OCI-LY7 (cell line): ENCODE results near the gene GABRR2. TPM values are rescaled to one million over a fixed set of nuclear protein-coding genes. Genes with fewer than 3 reads are reported as not detected.

Source experiments
- BruUV-seq: library from RNA; stranded (reverse); fragments of 400-500 nt; replicated peaks from 2 replicates; lab custom pipeline; 2021; lab: Mats Ljungman, UMichigan
- CTCF ChIA-PET: fragments of 300-600 bp; sonication (Branson Sonifier 250); formaldehyde crosslinking; loops from one replicate; lab custom pipeline; 2022; ENCODE audit warnings: antibody characterized with exemption; ENCODE audit not compliant: unreplicated experiment; lab: Charles Lee
- POLR2A ChIA-PET: fragments of 300-600 bp; sonication (Branson Sonifier 250); formaldehyde crosslinking; loops from one replicate; lab custom pipeline; 2022; ENCODE audit warnings: antibody characterized with exemption; lab: Charles Lee
- DNase-seq: peaks from one replicate; pipeline ENCODE4 v3.0.0-alpha.2; 2015; ENCODE audit warnings: low spot score
- H2AFZ ChIP-seq: fragments of 200-600 bp; sonication (generic), shearing (Covaris generic); 2 replicates; pipeline ENCODE4 v1.6.1; 2014; ENCODE audit warnings: mild to moderate bottlenecking, antibody characterized with exemption, low read length, moderate library complexity
- H3K27ac ChIP-seq: fragments of 200-600 bp; sonication (generic); 2 replicates; pipeline ENCODE4 v1.5.1; 2014; ENCODE audit warnings: mixed run types, low read depth, mild to moderate bottlenecking, moderate library complexity, low read length, inconsistent platforms; ENCODE audit not compliant: poor library complexity, severe bottlenecking
- H3K36me3 ChIP-seq: fragments of 200-600 bp; sonication (generic); 2 replicates; pipeline ENCODE4 v1.6.1; 2014; ENCODE audit warnings: mild to moderate bottlenecking, antibody characterized with exemption, low read length, moderate library complexity, mixed read lengths; ENCODE audit not compliant: insufficient read depth
- H3K4me1 ChIP-seq: fragments of 200-600 bp; sonication (generic); 2 replicates; pipeline ENCODE4 v1.5.1; 2014; ENCODE audit warnings: mild to moderate bottlenecking, low read length; ENCODE audit not compliant: insufficient read depth, poor library complexity, severe bottlenecking
- H3K4me2 ChIP-seq: fragments of 200-600 bp; sonication (generic); 2 replicates; pipeline ENCODE4 v1.6.1; 2014; ENCODE audit warnings: mild to moderate bottlenecking, low read length
- H3K4me3 ChIP-seq: fragments of 200-600 bp; sonication (generic); 2 replicates; pipeline ENCODE4 v1.5.1; 2014; ENCODE audit warnings: mild to moderate bottlenecking, low read depth, low read length; ENCODE audit not compliant: poor library complexity, severe bottlenecking
- H3K79me2 ChIP-seq: fragments of 200-600 bp; sonication (generic); 2 replicates; pipeline ENCODE4 v1.6.1; 2016; ENCODE audit warnings: low read depth, mild to moderate bottlenecking, low read length, moderate library complexity, mixed read lengths; ENCODE audit not compliant: insufficient read depth
- H3K9me2 ChIP-seq: fragments of 200-600 bp; sonication (generic); 2 replicates; pipeline ENCODE4 v1.6.1; 2016; ENCODE audit warnings: mild to moderate bottlenecking, low read length, mixed read lengths; ENCODE audit not compliant: insufficient read depth
- H3K9me3 ChIP-seq: fragments of 200-600 bp; sonication (generic); 2 replicates; pipeline ENCODE4 v1.6.1; 2014; ENCODE audit warnings: mild to moderate bottlenecking, mixed run types, low read length, mixed read lengths
- H4K20me1 ChIP-seq: fragments of 200-600 bp; sonication (generic); 2 replicates; pipeline ENCODE4 v1.6.1; 2014; ENCODE audit warnings: mild to moderate bottlenecking, antibody characterized with exemption, low read length, moderate library complexity, mixed read lengths; ENCODE audit not compliant: insufficient read depth
- CTCF ChIP-seq: fragments of 200-600 bp; sonication (generic); conservative IDR thresholded peaks from 2 replicates; pipeline ENCODE4 v1.5.1; 2014; ENCODE audit warnings: mild to moderate bottlenecking, antibody characterized with exemption, low read length, moderate library complexity, mixed read lengths
- EZH2phosphoT487 ChIP-seq: fragments of 200-600 bp; sonication (generic); IDR thresholded peaks from 2 replicates; pipeline ENCODE4 v1.6.1; 2018; ENCODE audit warnings: low read depth, borderline replicate concordance, mild to moderate bottlenecking, mixed run types, antibody characterized with exemption, low read length, moderate library complexity, mixed read lengths
- intact Hi-C: fragments of 100-400 bp; cut with micrococcal nuclease; formaldehyde crosslinking; loops from one replicate; pipeline ENCODE4 v1.10.0; 2022; ENCODE audit not compliant: unreplicated experiment
- total RNA-seq, 2 experiments: library from RNA; depleted of rRNA in 1 of 2; stranded (reverse); fragments of >200 nt in 1 of 2; shearing (Covaris generic) in 1 of 2; gene quantifications; 2 replicates each; pipeline ENCODE4 v1.2.3, GENCODE V29; 2014 to 2022

GABRR2 gene
- total RNA-seq, 2 experiments from 2014 or later, result 5.2 to 7.0 TPM

- ChIA-PET CTCF (no interaction called here), POLR2A (no interaction called here)
- H4K20me1 ChIP-seq, result no peaks in the 10 kb centered on the region
- H3K27ac ChIP-seq, result no peak overlapping the region
- H3K9me3 ChIP-seq, result no peaks in the 10 kb centered on the region
- TF ChIP-seq CTCF, result no peak
- no peaks in the 10 kb centered on the region for H3K4me1 ChIP-seq
- H3K4me3 ChIP-seq, result no peak overlapping the region
- intact Hi-C loops, result loop anchor here (5.0 kb wide), 1 partner anchor 82 kb away; no protein-coding TSS in a partner anchor
- no peak overlapping the region for H2AFZ ChIP-seq
- H3K4me2 ChIP-seq, result no peak overlapping the region
- H3K36me3 ChIP-seq, result no peaks in the 10 kb centered on the region
- no peak for DNase-seq
- no peaks in the 10 kb centered on the region for H3K79me2 ChIP-seq
- BruUV-seq, result no TSS peak
- H3K9me2 ChIP-seq, result no peaks in the 10 kb centered on the region
Measured at GRCh38 chr6:89284963-89285735, 29.9 kb downstream of the GABRR2 start.

- BruUV-seq, result no TSS peak
- CTCF ChIA-PET, result no interaction called here
- Histone ChIP-seq H4K20me1 (no peaks in the 10 kb centered on the region), H3K79me2 (no peaks in the 10 kb centered on the region), H2AFZ (no peak overlapping the region), H3K4me1 (no peaks in the 10 kb centered on the region), H3K4me2 (no peak overlapping the region), H3K36me3 (no peaks in the 10 kb centered on the region), H3K4me3 (no peak overlapping the region), H3K9me3 (no peaks in the 10 kb centered on the region), H3K27ac (no peak overlapping the region), H3K9me2 (no peaks in the 10 kb centered on the region)
- no peak for DNase-seq
- intact Hi-C loops, result loop anchor here (5.0 kb wide), 1 partner anchor 83 kb away; no protein-coding TSS in a partner anchor
- POLR2A ChIA-PET, result interaction anchor here (0.8 kb wide), 1 partner anchor 20 kb away, joined by 4 read pairs; no protein-coding TSS in a partner anchor
- TF ChIP-seq CTCF (no peak), EZH2phosphoT487 (no peak)
Measured at GRCh38 chr6:89284081-89284480, 31.0 kb downstream of the GABRR2 start.

- H3K4me3 ChIP-seq, result no peak overlapping the region
- ChIA-PET POLR2A (interaction anchor here (1.0 kb wide), 1 partner anchor 55 kb away, joined by 3 read pairs; no protein-coding TSS in a partner anchor), CTCF (interaction anchor here (0.6 kb wide), 1 partner anchor 93 kb away, joined by 6 read pairs; no protein-coding TSS in a partner anchor)
- TF ChIP-seq CTCF, result no peak
- no peak for TF ChIP-seq EZH2phosphoT487
- H3K4me2 ChIP-seq, result no peak overlapping the region
- no peaks in the 10 kb centered on the region for H3K4me1 ChIP-seq
- intact Hi-C loops, result loop anchor here (5.0 kb wide), 1 partner anchor 85 kb away; no protein-coding TSS in a partner anchor
- no peaks in the 10 kb centered on the region for H3K79me2 ChIP-seq
- H3K9me2 ChIP-seq, result no peaks in the 10 kb centered on the region
- DNase-seq, result no peak
- no peaks in the 10 kb centered on the region for H3K9me3 ChIP-seq
- H3K36me3 ChIP-seq, result no peaks in the 10 kb centered on the region
- H3K27ac ChIP-seq, result no peak overlapping the region
- BruUV-seq, result no TSS peak
- no peak overlapping the region for H2AFZ ChIP-seq
- H4K20me1 ChIP-seq, result no peaks in the 10 kb centered on the region
Measured at GRCh38 chr6:89282749-89283148, 32.4 kb downstream of the GABRR2 start.
